Small intestine (tissue), 7 donors: Measurements from ENCODE around the gene AMBRA1. TPM values are rescaled to one million over a fixed set of nuclear protein-coding genes. Genes with fewer than 3 reads are reported as not detected.

ENCODE experiments used
- DNase-seq, 2 donors: peaks; one replicate each; pipeline versions ENCODE4 v3.0.0 to v3.0.0-alpha.2; 2013
- FAIRE-seq: peaks from 2 replicates; lab custom pipeline; 2012; peaks lifted over from hg19 to GRCh38; lab: Jason Lieb, UNC
- H3K27ac ChIP-seq, 3 donors: one replicate each; pipeline ENCODE4 v1.5.1; 2013; ENCODE audit warnings: low read length in 2 of 3, mild to moderate bottlenecking in 2 of 3, control low read depth in 1 of 3, inconsistent platforms in 1 of 3, low read depth in 1 of 3, moderate library complexity in 1 of 3
- H3K27me3 ChIP-seq, 3 donors: one replicate each; pipeline ENCODE4 v1.6.1; 2013; ENCODE audit warnings: low read length in 3 of 3, inconsistent platforms in 1 of 3; ENCODE audit not compliant: control insufficient read depth in 3 of 3, insufficient read depth in 3 of 3
- H3K36me3 ChIP-seq, 3 donors: one replicate each; pipeline ENCODE4 v1.6.1; 2013; ENCODE audit warnings: low read length in 3 of 3, inconsistent platforms in 1 of 3, low read depth in 1 of 3, mild to moderate bottlenecking in 1 of 3, moderate library complexity in 1 of 3; ENCODE audit not compliant: control insufficient read depth in 3 of 3, insufficient read depth in 2 of 3
- H3K4me1 ChIP-seq, 3 donors: one replicate each; pipeline ENCODE4 v1.6.1; 2013; ENCODE audit warnings: low read length in 2 of 3, inconsistent platforms in 1 of 3, low read depth in 1 of 3, mild to moderate bottlenecking in 1 of 3, moderate library complexity in 1 of 3; ENCODE audit not compliant: control insufficient read depth in 3 of 3, insufficient read depth in 2 of 3
- H3K4me3 ChIP-seq, 3 donors: one replicate each; pipeline ENCODE4 v1.5.1; 2013; ENCODE audit warnings: low read length in 3 of 3, control low read depth in 1 of 3, inconsistent platforms in 1 of 3, low read depth in 1 of 3, mild to moderate bottlenecking in 1 of 3, moderate library complexity in 1 of 3
- H3K9me3 ChIP-seq, 2 donors: one replicate each; pipeline ENCODE4 v1.6.1; 2013; ENCODE audit warnings: low read depth in 1 of 2, low read length in 1 of 2; ENCODE audit not compliant: control insufficient read depth in 2 of 2, insufficient read depth in 1 of 2
- WGBS, 3 donors: extraction: QIAGEN DNeasy Blood & Tissue Kit; methylation state at CpG; one replicate each; pipeline ENCODE4 v1.1.7; 2013; 5-methylcytosine and 5-hydroxymethylcytosine counted together
- polyA plus RNA-seq, 4 donors: library from polyadenylated mRNA; stranded (reverse) in 3 of 4; unstranded in 1 of 4; fragments of 200-250 nt in 3 of 4; fragments of 120-200 nt in 1 of 4; gene quantifications; one replicate each; pipeline versions ENCODE4 v1.2.1 to v1.2.3, GENCODE V29; 2013
- donor health status: healthy with polysubstance abuse.
- donor health status: control.
- donor health status: control.
- donor health status: Bipolar disorder and iron deficiency.
- donor health status: healthy.

Gene AMBRA1
- polyA plus RNA-seq, 4 donors, result 7.8 to 22.2 (median 12.6) TPM

GRCh38 chr11:46361283-46362155, 232.3 kb downstream of the AMBRA1 start:
- Histone ChIP-seq H3K4me1 (peaks cover 0 to 26% (median 3%) of the 10 kb centered on the region in 3 donors), H3K4me3 (no peak overlapping the region), H3K9me3 (no peaks in the 10 kb centered on the region), H3K27ac (peak overlapping the region; percentile 24 to 84 (median 53)), H3K36me3 (peaks cover 0 to 66% (median 0%) of the 10 kb centered on the region in 3 donors), H3K27me3 (no peaks in the 10 kb centered on the region)
- DNase-seq, result no peak
- FAIRE-seq, result no peak
- 31 to 64% (median 37%) methylated on average over 20 to 26 of the region's 26 CpGs for WGBS, 3 donors

GRCh38 chr11:46360878-46361277, 232.9 kb downstream of the AMBRA1 start:
- peak overlapping the region in 2 of 3 donors; percentile 53 to 84 for H3K27ac ChIP-seq
- H3K36me3 ChIP-seq, result peaks cover 0 to 68% (median 0%) of the 10 kb centered on the region in 3 donors
- no peak for FAIRE-seq
- H3K27me3 ChIP-seq, result no peaks in the 10 kb centered on the region
- H3K4me1 ChIP-seq, result peaks cover 0 to 26% (median 3%) of the 10 kb centered on the region in 3 donors
- H3K4me3 ChIP-seq, result no peak overlapping the region
- no peak for DNase-seq
- H3K9me3 ChIP-seq, result no peaks in the 10 kb centered on the region
- 59 to 77% (median 65%) methylated on average over 7 of the region's 7 CpGs for WGBS, 3 donors

- no peaks in the 10 kb centered on the region for H3K27me3 ChIP-seq
- no peaks in the 10 kb centered on the region for H3K9me3 ChIP-seq
- no peak overlapping the region for H3K27ac ChIP-seq
- no peak for DNase-seq
- H3K4me1 ChIP-seq, result peaks cover 0 to 26% (median 3%) of the 10 kb centered on the region in 3 donors
- peaks cover 0 to 61% (median 0%) of the 10 kb centered on the region in 3 donors for H3K36me3 ChIP-seq
- no peak overlapping the region for H3K4me3 ChIP-seq
- WGBS, 3 donors, result 73 to 85% (median 84%) methylated on average over 1 of the region's 1 CpG
- FAIRE-seq, result no peak
Measured at GRCh38 chr11:46359953-46360352, 233.9 kb downstream of the AMBRA1 start.

GRCh38 chr11:46357483-46357936, 236.3 kb downstream of the AMBRA1 start:
- WGBS, 3 donors, result 14 to 65% (median 39%) methylated on average over 11 of the region's 11 CpGs
- Histone ChIP-seq H3K4me1 (peaks cover 0 to 18% (median 3%) of the 10 kb centered on the region in 3 donors), H3K27ac (peak overlapping the region in 2 of 3 donors; percentile 4 to 24), H3K36me3 (peaks cover 0 to 54% (median 0%) of the 10 kb centered on the region in 3 donors), H3K9me3 (no peaks in the 10 kb centered on the region), H3K27me3 (no peaks in the 10 kb centered on the region), H3K4me3 (no peak overlapping the region)
- DNase-seq (peak in 1 of 2 donors; percentile 70), FAIRE-seq (no peak)

DNA sequence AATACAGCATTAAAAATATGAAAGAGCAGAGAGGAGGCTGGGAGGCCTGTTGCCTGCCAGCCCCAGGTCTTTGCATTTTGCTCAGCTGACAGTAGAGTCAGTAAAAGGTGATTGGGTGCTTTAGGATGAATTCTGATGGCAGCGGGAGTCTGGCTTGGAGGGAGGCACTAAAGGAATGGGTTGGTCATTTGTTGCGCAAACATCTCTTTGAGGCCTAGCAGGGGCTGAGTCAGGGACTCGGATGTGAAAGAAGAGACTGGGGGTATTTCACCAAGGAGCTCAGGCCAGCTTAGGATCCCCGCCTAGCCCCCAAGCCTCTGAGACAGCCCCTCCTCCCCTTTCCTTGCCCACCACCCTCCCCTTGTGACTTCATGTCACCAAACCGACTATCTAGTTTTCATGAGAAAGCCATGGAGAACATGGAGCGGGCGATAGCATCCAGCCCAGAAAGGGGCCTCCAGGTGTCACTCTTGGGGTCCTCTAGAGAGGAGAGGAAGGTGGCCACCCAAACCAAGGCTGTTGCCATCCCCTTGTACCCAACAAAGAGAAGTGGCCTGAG, 236.8 kb downstream of the AMBRA1 start:
- Histone ChIP-seq H3K27me3 (no peaks in the 10 kb centered on the region), H3K27ac (peak overlapping the region in 1 of 3 donors; percentile 4), H3K4me3 (no peak overlapping the region), H3K9me3 (no peaks in the 10 kb centered on the region), H3K4me1 (peaks cover 0 to 22% (median 3%) of the 10 kb centered on the region in 3 donors), H3K36me3 (peaks cover 0 to 52% (median 0%) of the 10 kb centered on the region in 3 donors)
- 70 to 81% (median 73%) methylated on average over 7 of the region's 7 CpGs for WGBS, 3 donors
- DNase-seq (no peak), FAIRE-seq (no peak)

- WGBS, 3 donors, result 58 to 70% (median 64%) methylated on average over 8 to 9 of the region's 9 CpGs
- Histone ChIP-seq H3K36me3 (peaks cover 0 to 64% (median 0%) of the 10 kb centered on the region in 3 donors), H3K4me3 (no peak overlapping the region), H3K9me3 (no peaks in the 10 kb centered on the region), H3K27ac (no peak overlapping the region), H3K27me3 (no peaks in the 10 kb centered on the region), H3K4me1 (peaks cover 0 to 38% (median 7%) of the 10 kb centered on the region in 3 donors)
- FAIRE-seq (no peak), DNase-seq (no peak)
Measured at GRCh38 chr11:46353698-46354097, 240.1 kb downstream of the AMBRA1 start.

DNA sequence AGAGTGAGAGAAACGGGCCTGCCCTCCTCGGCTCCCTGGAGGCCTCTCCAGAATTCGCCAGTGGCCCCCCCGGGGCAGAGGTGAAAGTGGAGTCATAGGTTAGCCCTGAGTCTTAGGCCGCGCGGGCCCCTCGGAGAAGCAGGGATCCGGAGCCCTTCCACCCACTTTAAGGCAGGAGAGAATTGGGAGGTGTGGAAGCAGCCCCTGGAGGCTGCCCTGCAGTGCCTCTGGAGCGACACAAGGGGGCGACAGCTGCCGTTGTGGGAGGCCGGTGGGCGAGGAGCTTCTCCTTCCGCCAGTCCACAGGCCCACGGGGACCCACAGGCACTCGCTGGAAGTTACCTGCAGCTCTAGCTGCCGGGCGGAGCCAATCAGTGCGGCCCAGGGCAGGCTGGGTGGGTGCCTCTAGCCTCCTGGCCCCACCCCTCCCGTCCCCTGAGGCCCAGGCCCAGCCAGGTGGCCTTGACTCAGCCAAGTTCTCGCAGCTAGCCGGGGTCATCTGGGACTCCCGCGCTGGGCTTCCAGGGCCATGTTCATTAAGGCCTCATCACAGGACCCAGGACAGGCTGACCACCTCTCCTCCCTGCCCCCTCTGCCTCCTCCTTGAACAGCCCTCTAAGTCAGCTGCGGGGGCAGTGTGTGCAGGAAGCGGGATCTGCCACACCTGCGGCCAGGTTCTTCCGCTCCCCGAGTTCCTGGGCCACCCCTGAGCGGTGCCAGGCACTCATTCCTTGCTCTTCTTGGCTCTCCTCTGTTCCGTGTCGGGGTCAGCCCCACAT, 241.6 kb downstream of the AMBRA1 start:
- peaks cover 7 to 42% (median 7%) of the 10 kb centered on the region in 3 donors for H3K4me1 ChIP-seq
- H3K36me3 ChIP-seq, result peaks cover 0 to 59% (median 0%) of the 10 kb centered on the region in 3 donors
- H3K27ac ChIP-seq, result peak overlapping the region in 2 of 3 donors; percentile 22 to 32
- WGBS, 3 donors, result 13 to 46% (median 22%) methylated on average over 28 to 33 of the region's 33 CpGs
- DNase-seq, result peak; percentile 65
- H3K27me3 ChIP-seq, result no peaks in the 10 kb centered on the region
- H3K4me3 ChIP-seq, result no peak overlapping the region
- H3K9me3 ChIP-seq, result no peaks in the 10 kb centered on the region
- no peak for FAIRE-seq

DNA sequence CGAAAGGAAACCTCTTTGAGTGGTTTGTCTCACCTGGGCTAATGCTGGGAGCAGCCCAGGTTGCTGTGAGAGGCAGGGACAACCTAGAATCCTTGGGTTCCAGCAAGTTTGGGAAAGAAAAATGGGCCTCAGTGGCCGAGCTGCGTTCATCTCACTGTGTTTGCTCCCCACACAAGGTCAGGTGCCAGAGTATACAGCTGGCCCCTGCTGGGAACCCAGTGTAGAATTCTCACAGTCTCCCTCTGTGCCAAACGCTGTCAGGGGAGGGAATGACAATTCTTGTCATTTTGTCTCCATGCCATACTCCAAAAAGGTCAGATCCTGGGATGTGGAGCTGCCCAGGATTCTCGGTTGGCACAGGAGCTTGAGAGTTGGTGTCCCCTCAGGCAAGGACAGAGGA, 242.2 kb downstream of the AMBRA1 start:
- Histone ChIP-seq H3K27me3 (peaks cover 0 to 3% (median 0%) of the 10 kb centered on the region in 3 donors), H3K27ac (peak overlapping the region in 2 of 3 donors; percentile 17 to 22), H3K9me3 (no peaks in the 10 kb centered on the region), H3K4me1 (peaks cover 7 to 46% (median 9%) of the 10 kb centered on the region in 3 donors), H3K4me3 (no peak overlapping the region), H3K36me3 (peaks cover 0 to 55% (median 0%) of the 10 kb centered on the region in 3 donors)
- FAIRE-seq, result no peak
- WGBS, 3 donors, result 45 to 69% (median 47%) methylated on average over 5 of the region's 5 CpGs
- DNase-seq, result no peak
